H1 (cell line): ENCODE results near the gene SLAIN2. TPM values are rescaled to one million over a fixed set of nuclear protein-coding genes. Genes with fewer than 3 reads are reported as not detected.
A peak's percentile ranks its signal among the peaks of the same experiment; 100 is the strongest.

Experiments
- CTCF ChIA-PET: fragments of 300-600 bp; sonication (Branson Sonifier 250); formaldehyde crosslinking; loops from one replicate; lab custom pipeline; 2021; ENCODE audit not compliant: partially characterized antibody; lab: Charles Lee
- POLR2A ChIA-PET: fragments of 300-600 bp; sonication (Branson Sonifier 250); formaldehyde crosslinking; loops from one replicate; lab custom pipeline; 2021; ENCODE audit warnings: inconsistent platforms; ENCODE audit not compliant: partially characterized antibody; lab: Charles Lee
- DNase-seq, 2 experiments: peaks; one replicate each; pipeline versions ENCODE4 v3.0.0 to v3.0.0-alpha.2; 2010 to 2022; ENCODE audit warnings: low spot score in 2 of 2, low read depth in 1 of 2, mixed read lengths in 1 of 2
- FAIRE-seq: peaks from 2 replicates; lab custom pipeline; 2011; peaks lifted over from hg19 to GRCh38; lab: Jason Lieb, UNC
- H2AFZ ChIP-seq: 2 replicates; pipeline ENCODE4 v1.8.1; 2012; ENCODE audit warnings: low read length, inconsistent platforms
- H2AK5ac ChIP-seq: 2 replicates; pipeline ENCODE4 v1.6.1; 2013; ENCODE audit warnings: low read depth, low read length
- H2BK120ac ChIP-seq: replicated peaks from 2 replicates; pipeline ENCODE3; 2013; ENCODE audit warnings: low read depth, low read length, inconsistent platforms
- H2BK12ac ChIP-seq: 2 replicates; pipeline ENCODE4 v1.6.1; 2013; ENCODE audit warnings: low read depth, low read length
- H2BK15ac ChIP-seq: 2 replicates; pipeline ENCODE4 v1.6.1; 2013; ENCODE audit warnings: low read length
- H2BK20ac ChIP-seq: 2 replicates; pipeline ENCODE4 v1.6.1; 2013; ENCODE audit warnings: low read length
- H2BK5ac ChIP-seq: 2 replicates; pipeline ENCODE4 v1.6.1; 2013; ENCODE audit warnings: low read depth, low read length
- H3K14ac ChIP-seq: 2 replicates; pipeline ENCODE4 v1.6.1; 2013; ENCODE audit warnings: inconsistent platforms; ENCODE audit not compliant: insufficient read length
- H3K18ac ChIP-seq: 2 replicates; pipeline ENCODE4 v1.6.1; 2013; ENCODE audit warnings: low read length; ENCODE audit errors: extremely low read depth
- H3K23ac ChIP-seq: 2 replicates; pipeline ENCODE4 v1.6.1; 2013; ENCODE audit warnings: inconsistent platforms; ENCODE audit not compliant: insufficient read length
- H3K23me2 ChIP-seq: 2 replicates; pipeline ENCODE4 v1.6.1; 2013; ENCODE audit warnings: low read depth, low read length
- H3K27ac ChIP-seq: 2 replicates; pipeline ENCODE4 v1.6.1; 2011; ENCODE audit warnings: low read depth, low read length, inconsistent platforms
- H3K27me3 ChIP-seq, 4 experiments: replicated peaks in 1 of 4; 1 replicate in 1 of 4; 2 replicates in 3 of 4; pipeline versions ENCODE4 v1.6.1 to v1.8.1; 2011 to 2013; ENCODE audit warnings: low read length in 3 of 4, mild to moderate bottlenecking in 3 of 4, inconsistent platforms in 2 of 4, mixed read lengths in 2 of 4, moderate library complexity in 1 of 4; ENCODE audit not compliant: control insufficient read depth in 3 of 4, insufficient read depth in 3 of 4; ENCODE audit errors: extremely low read depth in 1 of 4
- H3K36me3 ChIP-seq, 4 experiments: 2 replicates each; pipeline versions ENCODE4 v1.6.1 to v1.8.1; 2011 to 2013; ENCODE audit warnings: mild to moderate bottlenecking in 4 of 4, low read length in 3 of 4, moderate library complexity in 2 of 4, control low read depth in 1 of 4, inconsistent platforms in 1 of 4; ENCODE audit not compliant: insufficient read depth in 4 of 4, control insufficient read depth in 2 of 4
- H3K4ac ChIP-seq: replicated peaks from 2 replicates; pipeline ENCODE3; 2013; ENCODE audit warnings: low read length, low read depth, mixed read lengths, inconsistent platforms; ENCODE audit not compliant: insufficient read length
- H3K4me1 ChIP-seq, 4 experiments: replicated peaks in 1 of 4; 1 replicate in 1 of 4; 2 replicates in 3 of 4; pipeline versions ENCODE4 v1.6.1 to v1.8.1; 2011 to 2013; ENCODE audit warnings: low read length in 3 of 4, inconsistent platforms in 2 of 4, mixed read lengths in 1 of 4; ENCODE audit not compliant: insufficient read depth in 4 of 4, control insufficient read depth in 3 of 4
- H3K4me2 ChIP-seq, 2 experiments: 2 replicates each; pipeline versions ENCODE4 v1.6.1 to v1.8.1; 2011 to 2013; ENCODE audit warnings: low read depth in 2 of 2, low read length in 2 of 2, control low read depth in 1 of 2, inconsistent platforms in 1 of 2, mild to moderate bottlenecking in 1 of 2; ENCODE audit not compliant: insufficient read depth in 1 of 2
- H3K4me3 ChIP-seq, 4 experiments: fragments of 200-600, 300-600 bp in 1 of 4; sonication (generic), shearing (Covaris generic), sonication (Bioruptor Twin) in 1 of 4; 2 replicates each; pipeline versions ENCODE4 v1.5.1 to v1.8.1; 2011 to 2016; ENCODE audit warnings: low read length in 4 of 4, low read depth in 3 of 4, control low read depth in 2 of 4, inconsistent platforms in 2 of 4, mild to moderate bottlenecking in 2 of 4, mixed read lengths in 1 of 4, moderate library complexity in 1 of 4; ENCODE audit not compliant: insufficient read depth in 2 of 4; ENCODE audit errors: extremely low read depth in 1 of 4
- H3K56ac ChIP-seq: replicated peaks from 2 replicates; pipeline ENCODE3; 2013; ENCODE audit warnings: low read depth, mild to moderate bottlenecking, mixed read lengths, low read length, inconsistent platforms; ENCODE audit not compliant: insufficient read length
- H3K79me1 ChIP-seq: 2 replicates; pipeline ENCODE4 v1.6.1; 2013; ENCODE audit warnings: low read depth, low read length, control low read depth
- H3K79me2 ChIP-seq, 2 experiments: 2 replicates each; pipeline versions ENCODE4 v1.6.1 to v1.8.1; 2012 to 2013; ENCODE audit warnings: low read length in 2 of 2, mild to moderate bottlenecking in 2 of 2, inconsistent platforms in 1 of 2; ENCODE audit not compliant: insufficient read depth in 2 of 2, control insufficient read depth in 1 of 2
- H3K9ac ChIP-seq, 4 experiments: replicated peaks in 1 of 4; 1 replicate in 1 of 4; 2 replicates in 3 of 4; pipeline versions ENCODE4 v1.6.1 to v1.8.1; 2011 to 2013; ENCODE audit warnings: low read depth in 3 of 4, low read length in 3 of 4, control low read depth in 2 of 4, mild to moderate bottlenecking in 2 of 4, moderate library complexity in 2 of 4, inconsistent platforms in 1 of 4; ENCODE audit errors: extremely low read depth in 1 of 4
- H3K9me3 ChIP-seq, 2 experiments: 2 replicates each; pipeline versions ENCODE4 v1.6.1 to v1.8.1; 2012 to 2013; ENCODE audit warnings: mild to moderate bottlenecking in 2 of 2, moderate library complexity in 2 of 2, control low read depth in 1 of 2, inconsistent platforms in 1 of 2, low read depth in 1 of 2, low read length in 1 of 2, mixed read lengths in 1 of 2; ENCODE audit not compliant: insufficient read depth in 2 of 2
- H4K20me1 ChIP-seq, 2 experiments: replicated peaks in 1 of 2; 2 replicates each; pipeline versions ENCODE3 to v1.8.1; 2011 to 2013; ENCODE audit warnings: inconsistent platforms in 2 of 2, low read length in 2 of 2, mild to moderate bottlenecking in 1 of 2; ENCODE audit not compliant: insufficient read depth in 2 of 2, control insufficient read depth in 1 of 2
- H4K5ac ChIP-seq: 2 replicates; pipeline ENCODE4 v1.6.1; 2013; ENCODE audit warnings: low read length, low read depth, mixed read lengths, inconsistent platforms; ENCODE audit not compliant: insufficient read length
- H4K8ac ChIP-seq: 2 replicates; pipeline ENCODE4 v1.8.0; 2013; ENCODE audit warnings: mild to moderate bottlenecking, moderate library complexity, low read length, inconsistent platforms; ENCODE audit not compliant: insufficient read depth; ENCODE audit errors: extremely low read depth
- H4K91ac ChIP-seq: replicated peaks from 2 replicates; pipeline ENCODE3; 2013; ENCODE audit warnings: low read length, mixed read lengths, inconsistent platforms; ENCODE audit not compliant: insufficient read length
- CREB1 ChIP-seq: IDR thresholded peaks from 2 replicates; pipeline ENCODE4 v1.6.1; 2012; ENCODE audit warnings: inconsistent platforms
- SIX5 ChIP-seq: IDR thresholded peaks from 2 replicates; pipeline ENCODE4 v1.6.1; 2011; ENCODE audit warnings: mild to moderate bottlenecking, low read depth, low read length
- TAF7 ChIP-seq: optimal IDR thresholded peaks from 2 replicates; pipeline ENCODE3; 2011; ENCODE audit warnings: low read depth, mild to moderate bottlenecking, inconsistent platforms, low read length, moderate library complexity, borderline replicate concordance
- WGBS, 2 experiments: shearing (Covaris generic) in 1 of 2; methylation state at CpG; one replicate each; pipeline versions ENCODE4 v1.1.6 to v1.1.7; 2013 to 2015; ENCODE audit warnings: low lambda C conversion rate in 2 of 2, mixed read lengths in 2 of 2, inconsistent platforms in 1 of 2, low coverage in 1 of 2, missing lambda C conversion rate in 1 of 2; ENCODE audit not compliant: insufficient replicate concordance in 2 of 2, insufficient coverage in 1 of 2, insufficient read length in 1 of 2; ENCODE audit errors: extremely low coverage in 1 of 2, missing lambda C conversion rate in 1 of 2; 5-methylcytosine and 5-hydroxymethylcytosine counted together
- polyA plus RNA-seq, 7 experiments: library from polyadenylated mRNA; depleted of rRNA in 3 of 7; stranded (reverse) in 5 of 7; unstranded in 2 of 7; fragments of >200 nt in 5 of 7; fragments of 200-250 nt in 2 of 7; gene quantifications; 1 replicate in 5 of 7; 2 replicates in 1 of 7; 4 replicates in 1 of 7; pipeline versions ENCODE4 v1.2.1 to v1.2.3, GENCODE V29; 2011 to 2013; ENCODE audit warnings: missing spikeins in 2 of 7, mixed read lengths in 2 of 7
- total RNA-seq: library from RNA; stranded (reverse); fragmentation: NEBNext Ultra II Directional; extraction: Animal tissue kit (Norgen Biotek cat#: 25700); gene quantifications from 2 replicates; pipeline ENCODE4 v1.2.1, GENCODE V29; 2021

The SLAIN2 gene
- total and polyA plus RNA-seq, 2 of the 8 experiments (the other 6 are each of a cell fraction or from before 2014, with no cell fraction given) = 8.2 to 40.0 TPM

- Histone ChIP-seq H3K79me2 (peaks cover 0 to 49% of the 10 kb centered on the region in 2 experiments; a peak in 2 of 4 replicates), H4K8ac (no peak overlapping the region), H2BK20ac (no peak overlapping the region), H3K9ac (no peak overlapping the region), H3K4me2 (peak overlapping the region in 1 of 2 experiments; percentile 29; a peak in 1 of 4 replicates), H3K27ac (no peak overlapping the region), H3K9me3 (no peaks in the 10 kb centered on the region), H2BK5ac (no peak overlapping the region), H3K36me3 (no peaks in the 10 kb centered on the region), H3K56ac (no peak overlapping the region), H3K4ac (no peak overlapping the region), H3K4me1 (peaks cover 0 to 14% (median 2%) of the 10 kb centered on the region in 4 experiments; a peak in 2 of 7 replicates), H3K23ac (no peak overlapping the region), H4K20me1 (peaks cover 0 to 1% of the 10 kb centered on the region in 2 experiments), H2BK15ac (no peak overlapping the region), H3K4me3 (no peak overlapping the region), H3K23me2 (no peaks in the 10 kb centered on the region), H3K14ac (no peak overlapping the region), H3K79me1 (no peaks in the 10 kb centered on the region; the same call in 1 of the 2 replicates), H3K18ac (no peak overlapping the region), H2AFZ (no peak overlapping the region), H2BK12ac (no peak overlapping the region), H4K91ac (no peak overlapping the region), H3K27me3 (no peaks in the 10 kb centered on the region), H2BK120ac (no peak overlapping the region), H4K5ac (no peak overlapping the region), H2AK5ac (no peak overlapping the region)
- WGBS, 2 experiments = 81% methylated on average over 2 of the region's 2 CpGs; no CpG with 5 or more reads in 1 of the 2 experiments
- ChIA-PET CTCF (no interaction called here), POLR2A (no interaction called here)
- TF ChIP-seq CREB1 = no peak
- TF ChIP-seq SIX5 = no peak
- no peak for TF ChIP-seq TAF7
- FAIRE-seq = no peak
- no peak for DNase-seq
Observed at GRCh38 chr4:48369771-48370170, 28.4 kb downstream of the SLAIN2 start.
